ENCODE results near the gene DCHS2. TPM values are rescaled to one million over a fixed set of nuclear protein-coding genes. Genes with fewer than 3 reads are reported as not detected.

DCHS2 gene
- total and polyA plus RNA-seq, 2 experiments from 2014 or later, result 0.21 to 7.6 TPM

DNA sequence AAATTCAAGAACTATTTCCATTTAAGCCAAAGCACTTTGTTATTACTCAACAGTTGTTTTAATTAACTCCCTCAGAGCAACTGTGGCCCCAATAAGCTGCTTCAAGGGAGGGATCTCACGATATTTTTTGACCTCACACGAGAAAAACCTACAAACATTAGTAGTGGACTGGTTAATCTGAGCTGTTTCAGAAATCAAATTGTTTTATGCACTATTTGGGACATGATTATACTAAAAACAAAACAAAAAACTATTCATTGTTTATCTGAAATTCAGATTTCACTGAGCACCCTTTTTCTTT, 74.3 kb downstream of the DCHS2 start:
- Histone ChIP-seq H4K20me1 (replicated peaks; ENCODE audit: insufficient read depth) (no peaks in the 10 kb centered on the region), H3K4me2 (peak overlapping the region; percentile 95), H3K79me2 (replicated peaks; ENCODE audit: insufficient read depth) (no peaks in the 10 kb centered on the region), H3K9me2 (ENCODE audit: insufficient read depth) (no peaks in the 10 kb centered on the region), H3F3A (replicated peaks; ENCODE audit: low read depth) (no peaks in the 10 kb centered on the region), H3K27ac (ENCODE audit: low read depth) (no peak overlapping the region), H2AFZ (no peak overlapping the region; the same call in 1 of the 2 replicates), H3K36me3 (ENCODE audit: insufficient read depth) (no peaks in the 10 kb centered on the region), H3K27me3 (ENCODE audit: insufficient read depth) (peaks cover 17% of the 10 kb centered on the region), H3K4me1 (ENCODE audit: insufficient read depth) (peaks cover 11% of the 10 kb centered on the region; the same call in 1 of the 2 replicates), H3K4me3 (peak overlapping the region; percentile 67)
- H3K27me3 Mint-ChIP-seq (ENCODE audit: insufficient read depth, low read depth, poor library complexity), result peaks cover 12% of the 10 kb centered on the region
- peak overlapping the region; percentile 92 for H3K4me3 Mint-ChIP-seq
- no peaks in the 10 kb centered on the region for H3K9me3 Mint-ChIP-seq
- no peaks in the 10 kb centered on the region for H3K36me3 Mint-ChIP-seq (ENCODE audit: low read depth)
- H3K27ac Mint-ChIP-seq, result no peak overlapping the region
- H3K4me1 Mint-ChIP-seq, result peaks cover 15% of the 10 kb centered on the region
- TF ChIP-seq NANOG (IDR thresholded peaks at IDR 0.05; ENCODE audit: borderline replicate concordance) (no peak), CREB1 (CRISPR knock-in tag; IDR thresholded peaks at IDR 0.05; ENCODE audit: low read depth) (no peak), EZH2phosphoT487 (IDR thresholded peaks at IDR 0.05; ENCODE audit: unreplicated experiment) (no peak), JUNB (IDR thresholded peaks at IDR 0.05; ENCODE audit: unreplicated experiment) (no peak), POLR2AphosphoS5 (IDR thresholded peaks at IDR 0.05; ENCODE audit: low read depth) (no peak), ZNF114 (CRISPR knock-in tag; IDR thresholded peaks at IDR 0.05) (no peak)
- TF ChIP-seq, protein P1, sequence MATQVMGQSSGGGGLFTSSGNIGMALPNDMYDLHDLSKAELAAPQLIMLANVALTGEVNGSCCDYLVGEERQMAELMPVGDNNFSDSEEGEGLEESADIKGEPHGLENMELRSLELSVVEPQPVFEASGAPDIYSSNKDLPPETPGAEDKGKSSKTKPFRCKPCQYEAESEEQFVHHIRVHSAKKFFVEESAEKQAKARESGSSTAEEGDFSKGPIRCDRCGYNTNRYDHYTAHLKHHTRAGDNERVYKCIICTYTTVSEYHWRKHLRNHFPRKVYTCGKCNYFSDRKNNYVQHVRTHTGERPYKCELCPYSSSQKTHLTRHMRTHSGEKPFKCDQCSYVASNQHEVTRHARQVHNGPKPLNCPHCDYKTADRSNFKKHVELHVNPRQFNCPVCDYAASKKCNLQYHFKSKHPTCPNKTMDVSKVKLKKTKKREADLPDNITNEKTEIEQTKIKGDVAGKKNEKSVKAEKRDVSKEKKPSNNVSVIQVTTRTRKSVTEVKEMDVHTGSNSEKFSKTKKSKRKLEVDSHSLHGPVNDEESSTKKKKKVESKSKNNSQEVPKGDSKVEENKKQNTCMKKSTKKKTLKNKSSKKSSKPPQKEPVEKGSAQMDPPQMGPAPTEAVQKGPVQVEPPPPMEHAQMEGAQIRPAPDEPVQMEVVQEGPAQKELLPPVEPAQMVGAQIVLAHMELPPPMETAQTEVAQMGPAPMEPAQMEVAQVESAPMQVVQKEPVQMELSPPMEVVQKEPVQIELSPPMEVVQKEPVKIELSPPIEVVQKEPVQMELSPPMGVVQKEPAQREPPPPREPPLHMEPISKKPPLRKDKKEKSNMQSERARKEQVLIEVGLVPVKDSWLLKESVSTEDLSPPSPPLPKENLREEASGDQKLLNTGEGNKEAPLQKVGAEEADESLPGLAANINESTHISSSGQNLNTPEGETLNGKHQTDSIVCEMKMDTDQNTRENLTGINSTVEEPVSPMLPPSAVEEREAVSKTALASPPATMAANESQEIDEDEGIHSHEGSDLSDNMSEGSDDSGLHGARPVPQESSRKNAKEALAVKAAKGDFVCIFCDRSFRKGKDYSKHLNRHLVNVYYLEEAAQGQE (IDR thresholded peaks at IDR 0.05; ENCODE audit: unreplicated experiment), result no peak
- TF ChIP-seq, protein P2, sequence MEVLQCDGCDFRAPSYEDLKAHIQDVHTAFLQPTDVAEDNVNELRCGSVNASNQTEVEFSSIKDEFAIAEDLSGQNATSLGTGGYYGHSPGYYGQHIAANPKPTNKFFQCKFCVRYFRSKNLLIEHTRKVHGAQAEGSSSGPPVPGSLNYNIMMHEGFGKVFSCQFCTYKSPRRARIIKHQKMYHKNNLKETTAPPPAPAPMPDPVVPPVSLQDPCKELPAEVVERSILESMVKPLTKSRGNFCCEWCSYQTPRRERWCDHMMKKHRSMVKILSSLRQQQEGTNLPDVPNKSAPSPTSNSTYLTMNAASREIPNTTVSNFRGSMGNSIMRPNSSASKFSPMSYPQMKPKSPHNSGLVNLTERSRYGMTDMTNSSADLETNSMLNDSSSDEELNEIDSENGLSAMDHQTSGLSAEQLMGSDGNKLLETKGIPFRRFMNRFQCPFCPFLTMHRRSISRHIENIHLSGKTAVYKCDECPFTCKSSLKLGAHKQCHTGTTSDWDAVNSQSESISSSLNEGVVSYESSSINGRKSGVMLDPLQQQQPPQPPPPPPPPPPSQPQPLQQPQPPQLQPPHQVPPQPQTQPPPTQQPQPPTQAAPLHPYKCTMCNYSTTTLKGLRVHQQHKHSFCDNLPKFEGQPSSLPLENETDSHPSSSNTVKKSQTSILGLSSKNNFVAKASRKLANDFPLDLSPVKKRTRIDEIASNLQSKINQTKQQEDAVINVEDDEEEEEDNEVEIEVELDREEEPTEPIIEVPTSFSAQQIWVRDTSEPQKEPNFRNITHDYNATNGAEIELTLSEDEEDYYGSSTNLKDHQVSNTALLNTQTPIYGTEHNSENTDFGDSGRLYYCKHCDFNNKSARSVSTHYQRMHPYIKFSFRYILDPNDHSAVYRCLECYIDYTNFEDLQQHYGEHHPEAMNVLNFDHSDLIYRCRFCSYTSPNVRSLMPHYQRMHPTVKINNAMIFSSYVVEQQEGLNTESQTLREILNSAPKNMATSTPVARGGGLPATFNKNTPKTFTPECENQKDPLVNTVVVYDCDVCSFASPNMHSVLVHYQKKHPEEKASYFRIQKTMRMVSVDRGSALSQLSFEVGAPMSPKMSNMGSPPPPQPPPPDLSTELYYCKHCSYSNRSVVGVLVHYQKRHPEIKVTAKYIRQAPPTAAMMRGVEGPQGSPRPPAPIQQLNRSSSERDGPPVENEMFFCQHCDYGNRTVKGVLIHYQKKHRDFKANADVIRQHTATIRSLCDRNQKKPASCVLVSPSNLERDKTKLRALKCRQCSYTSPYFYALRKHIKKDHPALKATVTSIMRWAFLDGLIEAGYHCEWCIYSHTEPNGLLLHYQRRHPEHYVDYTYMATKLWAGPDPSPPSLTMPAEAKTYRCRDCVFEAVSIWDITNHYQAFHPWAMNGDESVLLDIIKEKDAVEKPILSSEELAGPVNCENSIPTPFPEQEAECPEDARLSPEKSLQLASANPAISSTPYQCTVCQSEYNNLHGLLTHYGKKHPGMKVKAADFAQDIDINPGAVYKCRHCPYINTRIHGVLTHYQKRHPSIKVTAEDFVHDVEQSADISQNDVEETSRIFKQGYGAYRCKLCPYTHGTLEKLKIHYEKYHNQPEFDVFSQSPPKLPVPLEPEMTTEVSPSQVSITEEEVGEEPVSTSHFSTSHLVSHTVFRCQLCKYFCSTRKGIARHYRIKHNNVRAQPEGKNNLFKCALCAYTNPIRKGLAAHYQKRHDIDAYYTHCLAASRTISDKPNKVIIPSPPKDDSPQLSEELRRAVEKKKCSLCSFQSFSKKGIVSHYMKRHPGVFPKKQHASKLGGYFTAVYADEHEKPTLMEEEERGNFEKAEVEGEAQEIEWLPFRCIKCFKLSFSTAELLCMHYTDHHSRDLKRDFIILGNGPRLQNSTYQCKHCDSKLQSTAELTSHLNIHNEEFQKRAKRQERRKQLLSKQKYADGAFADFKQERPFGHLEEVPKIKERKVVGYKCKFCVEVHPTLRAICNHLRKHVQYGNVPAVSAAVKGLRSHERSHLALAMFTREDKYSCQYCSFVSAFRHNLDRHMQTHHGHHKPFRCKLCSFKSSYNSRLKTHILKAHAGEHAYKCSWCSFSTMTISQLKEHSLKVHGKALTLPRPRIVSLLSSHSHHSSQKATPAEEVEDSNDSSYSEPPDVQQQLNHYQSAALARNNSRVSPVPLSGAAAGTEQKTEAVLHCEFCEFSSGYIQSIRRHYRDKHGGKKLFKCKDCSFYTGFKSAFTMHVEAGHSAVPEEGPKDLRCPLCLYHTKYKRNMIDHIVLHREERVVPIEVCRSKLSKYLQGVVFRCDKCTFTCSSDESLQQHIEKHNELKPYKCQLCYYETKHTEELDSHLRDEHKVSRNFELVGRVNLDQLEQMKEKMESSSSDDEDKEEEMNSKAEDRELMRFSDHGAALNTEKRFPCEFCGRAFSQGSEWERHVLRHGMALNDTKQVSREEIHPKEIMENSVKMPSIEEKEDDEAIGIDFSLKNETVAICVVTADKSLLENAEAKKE (CRISPR knock-in tag; IDR thresholded peaks at IDR 0.05), result no peak
- TF ChIP-seq, protein P3, sequence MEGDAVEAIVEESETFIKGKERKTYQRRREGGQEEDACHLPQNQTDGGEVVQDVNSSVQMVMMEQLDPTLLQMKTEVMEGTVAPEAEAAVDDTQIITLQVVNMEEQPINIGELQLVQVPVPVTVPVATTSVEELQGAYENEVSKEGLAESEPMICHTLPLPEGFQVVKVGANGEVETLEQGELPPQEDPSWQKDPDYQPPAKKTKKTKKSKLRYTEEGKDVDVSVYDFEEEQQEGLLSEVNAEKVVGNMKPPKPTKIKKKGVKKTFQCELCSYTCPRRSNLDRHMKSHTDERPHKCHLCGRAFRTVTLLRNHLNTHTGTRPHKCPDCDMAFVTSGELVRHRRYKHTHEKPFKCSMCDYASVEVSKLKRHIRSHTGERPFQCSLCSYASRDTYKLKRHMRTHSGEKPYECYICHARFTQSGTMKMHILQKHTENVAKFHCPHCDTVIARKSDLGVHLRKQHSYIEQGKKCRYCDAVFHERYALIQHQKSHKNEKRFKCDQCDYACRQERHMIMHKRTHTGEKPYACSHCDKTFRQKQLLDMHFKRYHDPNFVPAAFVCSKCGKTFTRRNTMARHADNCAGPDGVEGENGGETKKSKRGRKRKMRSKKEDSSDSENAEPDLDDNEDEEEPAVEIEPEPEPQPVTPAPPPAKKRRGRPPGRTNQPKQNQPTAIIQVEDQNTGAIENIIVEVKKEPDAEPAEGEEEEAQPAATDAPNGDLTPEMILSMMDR (conservative IDR thresholded peaks at IDR 0.05; ENCODE audit: low read depth in 2 of 2), result no peak
- TF ChIP-seq, protein P4, sequence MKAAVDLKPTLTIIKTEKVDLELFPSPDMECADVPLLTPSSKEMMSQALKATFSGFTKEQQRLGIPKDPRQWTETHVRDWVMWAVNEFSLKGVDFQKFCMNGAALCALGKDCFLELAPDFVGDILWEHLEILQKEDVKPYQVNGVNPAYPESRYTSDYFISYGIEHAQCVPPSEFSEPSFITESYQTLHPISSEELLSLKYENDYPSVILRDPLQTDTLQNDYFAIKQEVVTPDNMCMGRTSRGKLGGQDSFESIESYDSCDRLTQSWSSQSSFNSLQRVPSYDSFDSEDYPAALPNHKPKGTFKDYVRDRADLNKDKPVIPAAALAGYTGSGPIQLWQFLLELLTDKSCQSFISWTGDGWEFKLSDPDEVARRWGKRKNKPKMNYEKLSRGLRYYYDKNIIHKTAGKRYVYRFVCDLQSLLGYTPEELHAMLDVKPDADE (IDR thresholded peaks at IDR 0.05), result no peak
- ATAC-seq (no peak), DNase-seq (ENCODE audit: low spot score) (no peak)

Measured in GM23338 (cell line).